B cell (primary cell): ENCODE data around the gene FAF1. TPM values are rescaled to one million over a fixed set of nuclear protein-coding genes. Genes with fewer than 3 reads are reported as not detected.

Experiments
- ATAC-seq: fragments of 200-7000 bp; cut with Tn5 transposase; one replicate; pipeline ENCODE4 v1.10.0; 2021; ENCODE audit warnings: low read depth, mild to moderate bottlenecking, moderate number of reproducible peaks, moderate library complexity
- CTCF ChIA-PET: fragments of 350-600 bp; sonication (Branson Sonifier 250); formaldehyde crosslinking; loops from one replicate; lab custom pipeline; 2021; ENCODE audit warnings: antibody characterized with exemption, inconsistent platforms; lab: Charles Lee
- POLR2A ChIA-PET: fragments of 350-600 bp; sonication (Branson Sonifier 250); formaldehyde crosslinking; loops from one replicate; lab custom pipeline; 2021; ENCODE audit warnings: antibody characterized with exemption; lab: Charles Lee
- DNase-seq: peaks from one replicate; pipeline ENCODE4 v3.0.0; 2013
- H2AFZ ChIP-seq: 2 replicates; pipeline ENCODE4 v1.6.1; 2012; ENCODE audit warnings: mild to moderate bottlenecking, low read depth, low read length; ENCODE audit not compliant: insufficient read depth, poor library complexity, severe bottlenecking
- H3K27ac ChIP-seq, 2 donors: 1 replicate in 1 of 2; 2 replicates in 1 of 2; pipeline ENCODE4 v1.5.1; 2012 to 2013; ENCODE audit warnings: low read length in 2 of 2, mild to moderate bottlenecking in 2 of 2, moderate library complexity in 1 of 2
- H3K27me3 ChIP-seq, 4 experiments: fragments of 200-600 bp in 1 of 4; sonication (generic) in 1 of 4; replicated peaks in 1 of 4; 1 replicate in 2 of 4; 2 replicates in 2 of 4; pipeline versions ENCODE4 v1.6.1 to v1.7.0; 2013 to 2016; ENCODE audit warnings: low read length in 3 of 4, mild to moderate bottlenecking in 2 of 4, mixed read lengths in 1 of 4, moderate library complexity in 1 of 4; ENCODE audit not compliant: insufficient read depth in 4 of 4, control insufficient read depth in 3 of 4; ENCODE audit errors: control extremely low read depth in 1 of 4
- H3K36me3 ChIP-seq, 2 experiments: replicated peaks in 1 of 2; 1 replicate in 1 of 2; 2 replicates in 1 of 2; pipeline versions ENCODE4 v1.6.1 to v1.7.1; 2013; ENCODE audit warnings: low read length in 1 of 2; ENCODE audit not compliant: insufficient read depth in 2 of 2, control insufficient read depth in 1 of 2; ENCODE audit errors: control extremely low read depth in 1 of 2, extremely low read depth in 1 of 2
- H3K4me1 ChIP-seq, 2 donors: fragments of 200-600 bp in 1 of 2; sonication (generic) in 1 of 2; 1 replicate in 1 of 2; 2 replicates in 1 of 2; pipeline versions ENCODE4 v1.5.1 to v1.6.1; 2013 to 2017; ENCODE audit warnings: low read length in 2 of 2; ENCODE audit not compliant: control insufficient read depth in 2 of 2, insufficient read depth in 2 of 2
- H3K4me2 ChIP-seq: replicated peaks from 2 replicates; pipeline ENCODE3; 2012; ENCODE audit warnings: mild to moderate bottlenecking, low read depth, low read length; ENCODE audit not compliant: poor library complexity, severe bottlenecking
- H3K4me3 ChIP-seq, 5 experiments: fragments of 200-600 bp in 1 of 5; sonication (generic) in 1 of 5; 1 replicate in 3 of 5; 2 replicates in 2 of 5; pipeline versions ENCODE4 v1.5.1 to v1.7.0; 2011 to 2016; ENCODE audit warnings: low read length in 4 of 5, mild to moderate bottlenecking in 4 of 5, low read depth in 2 of 5, control low read depth in 1 of 5, moderate library complexity in 1 of 5; ENCODE audit not compliant: insufficient read depth in 1 of 5; ENCODE audit errors: control extremely low read depth in 1 of 5, extremely low read depth in 1 of 5
- H3K79me2 ChIP-seq: fragments of 200-600 bp; sonication (generic); one replicate; pipeline ENCODE4 v1.6.0; 2016; ENCODE audit warnings: low read length; ENCODE audit not compliant: control insufficient read depth, insufficient read depth
- H3K9ac ChIP-seq: fragments of 200-600 bp; sonication (generic); 2 replicates; pipeline ENCODE4 v1.6.1; 2017; ENCODE audit warnings: mild to moderate bottlenecking, low read length, moderate library complexity
- H3K9me3 ChIP-seq, 3 donors: one replicate each; pipeline versions ENCODE4 v1.6.1 to v1.7.1; 2013; ENCODE audit warnings: low read length in 2 of 3; ENCODE audit not compliant: control insufficient read depth in 2 of 3, insufficient read depth in 1 of 3; ENCODE audit errors: control extremely low read depth in 1 of 3
- H4K20me1 ChIP-seq: 2 replicates; pipeline ENCODE4 v1.6.0; 2012; ENCODE audit warnings: mild to moderate bottlenecking, low read length; ENCODE audit not compliant: insufficient read depth, control insufficient read depth, poor library complexity, severe bottlenecking
- H3K27ac Mint-ChIP-seq: one replicate; pipeline ENCODE4 v1.8.0; 2021; ENCODE audit warnings: mixed read lengths
- H3K27me3 Mint-ChIP-seq: one replicate; pipeline ENCODE4 v1.8.0; 2021; ENCODE audit warnings: mixed read lengths
- H3K4me1 Mint-ChIP-seq: one replicate; pipeline ENCODE4 v1.8.0; 2021; ENCODE audit warnings: mixed read lengths
- H3K4me3 Mint-ChIP-seq: one replicate; pipeline ENCODE4 v1.8.0; 2021; ENCODE audit warnings: mixed read lengths
- H3K9me3 Mint-ChIP-seq: one replicate; pipeline ENCODE4 v1.8.0; 2022; ENCODE audit warnings: mixed read lengths; ENCODE audit not compliant: insufficient read depth
- CTCF ChIP-seq: fragments of 200-600 bp; IDR thresholded peaks from one replicate; pipeline ENCODE4 v1.8.0; 2022; ENCODE audit warnings: antibody characterized with exemption, mild to moderate bottlenecking
- EZH2 ChIP-seq: IDR thresholded peaks from 2 replicates; pipeline ENCODE4 v1.6.1; 2012; ENCODE audit warnings: borderline replicate concordance, low read depth, mild to moderate bottlenecking, moderate library complexity, low read length; ENCODE audit not compliant: insufficient read depth, poor library complexity, severe bottlenecking
- WGBS: methylation state at CpG from one replicate; pipeline ENCODE4 v1.1.5; 2013; ENCODE audit warnings: missing lambda C conversion rate; ENCODE audit not compliant: insufficient coverage; 5-methylcytosine and 5-hydroxymethylcytosine counted together
- intact Hi-C: fragments of 100-400 bp; cut with micrococcal nuclease; formaldehyde crosslinking; loops from one replicate; pipeline ENCODE4 v1.10.0; 2022
- polyA plus RNA-seq: library from polyadenylated mRNA; depleted of rRNA; stranded (reverse); fragments of >200 nt; gene quantifications from 2 replicates; pipeline ENCODE4 v1.2.3, GENCODE V29; 2012
- total RNA-seq, 2 donors: library from RNA; stranded (reverse); fragments of 120-200 nt in 1 of 2; gene quantifications; 1 replicate in 1 of 2; 2 replicates in 1 of 2; pipeline versions ENCODE4 v1.2.3 to v1.2.4, GENCODE V29; 2013 to 2022

Gene FAF1
- total and polyA plus RNA-seq, 2 donors (not counting 1 experiment from before 2014, with no cell fraction given) = 10.1 to 58.4 TPM

DNA sequence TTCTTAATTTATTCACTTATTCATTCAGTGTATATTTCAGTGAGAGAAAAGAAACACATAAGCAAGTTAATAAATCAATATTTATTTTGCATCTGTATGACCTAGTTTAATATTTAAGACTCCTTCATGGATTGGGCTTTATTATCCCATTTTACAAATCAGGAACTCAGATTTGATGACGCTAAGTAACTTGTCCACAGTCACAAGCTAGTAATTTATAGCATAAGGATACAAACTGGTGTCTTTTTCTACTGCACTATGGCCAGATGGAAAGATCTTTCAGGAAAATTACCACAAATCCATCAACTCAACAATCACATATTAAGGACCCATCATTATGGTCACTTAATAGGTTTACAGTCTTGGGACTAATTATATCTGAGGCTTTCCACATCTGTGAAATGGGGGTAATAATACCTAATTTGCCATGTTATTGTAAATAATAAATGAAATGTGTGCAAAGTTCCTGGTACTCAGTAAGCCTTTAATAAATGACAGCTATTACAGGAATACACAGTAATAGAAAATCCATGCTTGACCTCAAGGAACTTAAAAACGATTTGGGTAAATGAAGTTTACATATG, 23.2 kb upstream of the FAF1 start:
- no peaks in the 10 kb centered on the region for H3K27me3 Mint-ChIP-seq
- intact Hi-C loops = no loop called here
- ChIA-PET POLR2A (no interaction called here), CTCF (no interaction called here)
- no peak overlapping the region for H3K27ac ChIP-seq
- H2AFZ ChIP-seq = no peak overlapping the region
- H3K9me3 Mint-ChIP-seq = no peaks in the 10 kb centered on the region
- H3K79me2 ChIP-seq = no peaks in the 10 kb centered on the region
- no peak for TF ChIP-seq EZH2
- TF ChIP-seq CTCF = no peak
- H3K4me2 ChIP-seq = no peak overlapping the region
- H3K4me1 Mint-ChIP-seq = peaks cover 6% of the 10 kb centered on the region
- peaks cover 5 to 8% of the 10 kb centered on the region in 2 donors for H3K4me1 ChIP-seq
- no peaks in the 10 kb centered on the region for H3K36me3 ChIP-seq
- H3K4me3 ChIP-seq = no peak overlapping the region
- H3K9ac ChIP-seq = no peak overlapping the region
- H3K27ac Mint-ChIP-seq = no peak overlapping the region
- ATAC-seq (no peak), DNase-seq (no peak)
- no CpG with 5 or more reads among the region's 2 CpGs for WGBS
- peaks cover 0 to 1% (median 0%) of the 10 kb centered on the region in 3 donors for H3K9me3 ChIP-seq
- no peak overlapping the region for H3K4me3 Mint-ChIP-seq
- H3K27me3 ChIP-seq = peaks cover 0 to 11% (median 4%) of the 10 kb centered on the region in 4 experiments
- H4K20me1 ChIP-seq = no peaks in the 10 kb centered on the region

DNA sequence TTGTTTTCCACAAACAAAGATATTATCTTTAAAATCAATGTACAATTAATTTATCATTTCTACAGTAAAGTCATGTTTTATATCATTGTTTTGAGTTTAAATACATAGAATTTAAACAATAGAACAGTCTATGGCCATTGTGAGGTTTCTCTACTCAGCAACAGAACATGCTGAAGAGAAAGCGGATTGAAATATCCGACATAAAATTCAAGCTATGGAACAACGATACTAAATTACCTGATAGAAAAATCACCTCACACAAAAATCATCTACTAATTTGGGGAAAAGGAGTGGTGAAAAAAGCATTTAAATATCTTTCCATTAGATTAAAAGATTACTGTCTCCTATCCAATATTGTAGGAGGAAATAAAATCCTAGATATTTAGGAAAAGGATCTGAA, 22.5 kb upstream of the FAF1 start:
- Mint-ChIP-seq H3K9me3 (no peaks in the 10 kb centered on the region), H3K4me1 (peaks cover 6% of the 10 kb centered on the region), H3K27ac (no peak overlapping the region), H3K27me3 (no peaks in the 10 kb centered on the region), H3K4me3 (no peak overlapping the region)
- Histone ChIP-seq H3K27me3 (peaks cover 0 to 11% (median 8%) of the 10 kb centered on the region in 4 experiments), H4K20me1 (no peaks in the 10 kb centered on the region), H3K27ac (no peak overlapping the region), H3K36me3 (no peaks in the 10 kb centered on the region), H3K79me2 (no peaks in the 10 kb centered on the region), H3K4me3 (no peak overlapping the region), H3K9ac (no peak overlapping the region), H3K4me1 (peaks cover 10 to 12% of the 10 kb centered on the region in 2 donors), H3K9me3 (peaks cover 0 to 1% (median 0%) of the 10 kb centered on the region in 3 donors), H2AFZ (no peak overlapping the region), H3K4me2 (no peak overlapping the region)
- DNase-seq (no peak), ATAC-seq (no peak)
- ChIA-PET POLR2A (no interaction called here), CTCF (no interaction called here)
- TF ChIP-seq EZH2 (no peak), CTCF (no peak)
- intact Hi-C loops = no loop called here
- no CpG with 5 or more reads among the region's 3 CpGs for WGBS
